Keratinocyte (primary cell): ENCODE measurements around the gene LY86.

Experiments
- EZH2 ChIP-seq: IDR thresholded peaks from one replicate; pipeline ENCODE4 v1.6.1; 2012; ENCODE audit warnings: inconsistent platforms, mild to moderate bottlenecking, low read length, moderate library complexity
- TF ChIP-seq, protein P1 (sequence below), 3 experiments: IDR thresholded peaks in 1 of 3; conservative IDR thresholded peaks in 1 of 3; optimal IDR thresholded peaks in 1 of 3; 2 replicates in 2 of 3; 3 replicates in 1 of 3; pipeline versions ENCODE3 to v1.5.1; 2011; ENCODE audit warnings: low read length in 3 of 3, mild to moderate bottlenecking in 3 of 3, moderate library complexity in 2 of 3, control low read depth in 1 of 3, inconsistent platforms in 1 of 3; ENCODE audit not compliant: insufficient read depth in 2 of 3; ENCODE audit errors: extremely low read depth in 1 of 3

DNA sequence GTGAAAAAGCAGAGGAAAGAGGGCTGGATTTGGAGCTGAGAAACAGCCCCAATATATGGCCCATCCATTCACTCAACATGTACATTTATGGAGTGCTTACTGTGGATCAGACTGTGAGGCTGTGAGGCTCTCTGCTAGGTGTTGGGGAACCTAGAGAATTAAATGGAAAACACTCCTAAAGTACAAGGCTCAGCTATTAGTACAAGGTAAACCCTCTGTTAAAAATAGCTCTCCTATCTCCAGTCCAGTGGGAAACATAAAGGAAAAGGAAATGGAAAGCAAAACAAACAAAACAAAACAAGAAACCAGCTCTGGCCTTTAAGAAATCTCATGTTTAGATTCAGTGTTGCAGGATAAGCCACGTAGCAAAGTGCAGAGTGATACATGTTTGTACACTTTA, 35.0 kb downstream of the LY86 start:
- TF ChIP-seq, protein P1, sequence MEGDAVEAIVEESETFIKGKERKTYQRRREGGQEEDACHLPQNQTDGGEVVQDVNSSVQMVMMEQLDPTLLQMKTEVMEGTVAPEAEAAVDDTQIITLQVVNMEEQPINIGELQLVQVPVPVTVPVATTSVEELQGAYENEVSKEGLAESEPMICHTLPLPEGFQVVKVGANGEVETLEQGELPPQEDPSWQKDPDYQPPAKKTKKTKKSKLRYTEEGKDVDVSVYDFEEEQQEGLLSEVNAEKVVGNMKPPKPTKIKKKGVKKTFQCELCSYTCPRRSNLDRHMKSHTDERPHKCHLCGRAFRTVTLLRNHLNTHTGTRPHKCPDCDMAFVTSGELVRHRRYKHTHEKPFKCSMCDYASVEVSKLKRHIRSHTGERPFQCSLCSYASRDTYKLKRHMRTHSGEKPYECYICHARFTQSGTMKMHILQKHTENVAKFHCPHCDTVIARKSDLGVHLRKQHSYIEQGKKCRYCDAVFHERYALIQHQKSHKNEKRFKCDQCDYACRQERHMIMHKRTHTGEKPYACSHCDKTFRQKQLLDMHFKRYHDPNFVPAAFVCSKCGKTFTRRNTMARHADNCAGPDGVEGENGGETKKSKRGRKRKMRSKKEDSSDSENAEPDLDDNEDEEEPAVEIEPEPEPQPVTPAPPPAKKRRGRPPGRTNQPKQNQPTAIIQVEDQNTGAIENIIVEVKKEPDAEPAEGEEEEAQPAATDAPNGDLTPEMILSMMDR (optimal IDR thresholded peaks at IDR 0.05 in 1 of 3, IDR thresholded peaks at IDR 0.05 in 1 of 3, conservative IDR thresholded peaks at IDR 0.05 in 1 of 3; ENCODE audit: extremely low read depth in 1 of 3, insufficient read depth in 2 of 3, low read length in 3 of 3) = no peak
- no peak for TF ChIP-seq EZH2
